Measurements from ENCODE around the gene SH3RF1. TPM values are rescaled to one million over a fixed set of nuclear protein-coding genes. Genes with fewer than 3 reads are reported as not detected.

The SH3RF1 gene
- total RNA-seq, 1 experiment from 2014 or later = 16.6 TPM

DNA sequence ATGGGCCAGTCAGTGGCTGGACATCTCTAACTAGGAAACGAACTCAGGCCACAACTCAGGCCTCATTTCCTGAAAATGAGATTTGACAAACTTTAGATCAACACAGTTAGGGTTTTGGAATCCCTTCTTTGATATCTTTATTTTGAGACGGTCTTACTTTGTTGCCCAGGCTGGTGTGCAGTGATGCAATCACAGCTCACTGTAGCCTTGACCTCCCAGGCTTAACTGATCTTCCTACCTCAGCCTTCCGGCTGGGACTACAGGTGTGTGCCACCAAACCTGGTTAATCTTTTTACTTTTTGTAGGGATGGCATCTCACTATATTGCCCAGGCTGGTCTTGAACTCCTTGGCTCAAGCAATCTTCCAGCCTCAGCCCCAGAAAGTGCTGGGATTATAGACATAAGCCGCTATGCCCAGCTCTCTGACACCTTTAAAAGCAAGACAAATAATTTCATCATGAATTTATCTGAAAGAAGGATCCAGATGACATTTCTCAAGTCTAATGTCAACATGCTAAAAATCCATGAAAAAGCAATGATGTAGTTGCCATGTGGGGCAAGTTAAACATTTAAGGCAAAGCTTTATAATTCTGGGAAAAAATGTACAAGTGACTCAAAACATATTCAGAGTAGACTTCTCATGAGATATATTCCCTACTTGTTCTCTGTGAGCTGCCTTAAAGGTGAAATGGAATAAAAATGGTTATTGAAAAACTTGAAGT is 171.6 kb downstream of the SH3RF1 start:
- no peak for ATAC-seq
- POLR2A ChIA-PET = interaction anchor here (1.2 kb wide), 1 partner anchor 14 kb away, joined by 4 read pairs; no protein-coding TSS in a partner anchor
- Mint-ChIP-seq H3K4me3 (no peak overlapping the region), H3K9me3 (no peaks in the 10 kb centered on the region), H3K27ac (no peak overlapping the region), H3K36me3 (peaks cover 12% of the 10 kb centered on the region), H3K27me3 (ENCODE audit: low read depth) (no peaks in the 10 kb centered on the region), H3K4me1 (peaks cover 23% of the 10 kb centered on the region)
- no peak for DNase-seq (ENCODE audit: low spot score)
- CTCF ChIA-PET = no interaction called here
- TF ChIP-seq HMGA2 (CRISPR knock-in tag; IDR thresholded peaks at IDR 0.05) (no peak), ELF4 (CRISPR knock-in tag; IDR thresholded peaks at IDR 0.05; ENCODE audit: low read depth) (no peak), ESRRA (CRISPR knock-in tag; IDR thresholded peaks at IDR 0.05; ENCODE audit: borderline replicate concordance) (no peak), TEAD4 (CRISPR knock-in tag; IDR thresholded peaks at IDR 0.05) (no peak)
- TF ChIP-seq, protein P1, sequence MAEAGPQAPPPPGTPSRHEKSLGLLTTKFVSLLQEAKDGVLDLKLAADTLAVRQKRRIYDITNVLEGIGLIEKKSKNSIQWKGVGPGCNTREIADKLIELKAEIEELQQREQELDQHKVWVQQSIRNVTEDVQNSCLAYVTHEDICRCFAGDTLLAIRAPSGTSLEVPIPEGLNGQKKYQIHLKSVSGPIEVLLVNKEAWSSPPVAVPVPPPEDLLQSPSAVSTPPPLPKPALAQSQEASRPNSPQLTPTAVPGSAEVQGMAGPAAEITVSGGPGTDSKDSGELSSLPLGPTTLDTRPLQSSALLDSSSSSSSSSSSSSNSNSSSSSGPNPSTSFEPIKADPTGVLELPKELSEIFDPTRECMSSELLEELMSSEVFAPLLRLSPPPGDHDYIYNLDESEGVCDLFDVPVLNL (CRISPR knock-in tag; IDR thresholded peaks at IDR 0.05; ENCODE audit: borderline replicate concordance, low read depth) = no peak

GRCh38 chr4:169098532-169098931 is 172.2 kb downstream of the SH3RF1 start:
- Mint-ChIP-seq H3K4me3 (no peak overlapping the region), H3K27me3 (ENCODE audit: low read depth) (no peaks in the 10 kb centered on the region), H3K36me3 (peaks cover 12% of the 10 kb centered on the region), H3K9me3 (no peaks in the 10 kb centered on the region), H3K4me1 (peaks cover 17% of the 10 kb centered on the region), H3K27ac (no peak overlapping the region)
- TF ChIP-seq, protein P2, sequence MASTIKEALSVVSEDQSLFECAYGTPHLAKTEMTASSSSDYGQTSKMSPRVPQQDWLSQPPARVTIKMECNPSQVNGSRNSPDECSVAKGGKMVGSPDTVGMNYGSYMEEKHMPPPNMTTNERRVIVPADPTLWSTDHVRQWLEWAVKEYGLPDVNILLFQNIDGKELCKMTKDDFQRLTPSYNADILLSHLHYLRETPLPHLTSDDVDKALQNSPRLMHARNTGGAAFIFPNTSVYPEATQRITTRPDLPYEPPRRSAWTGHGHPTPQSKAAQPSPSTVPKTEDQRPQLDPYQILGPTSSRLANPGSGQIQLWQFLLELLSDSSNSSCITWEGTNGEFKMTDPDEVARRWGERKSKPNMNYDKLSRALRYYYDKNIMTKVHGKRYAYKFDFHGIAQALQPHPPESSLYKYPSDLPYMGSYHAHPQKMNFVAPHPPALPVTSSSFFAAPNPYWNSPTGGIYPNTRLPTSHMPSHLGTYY (CRISPR knock-in tag; IDR thresholded peaks at IDR 0.05) = no peak
- TF ChIP-seq, protein P3, sequence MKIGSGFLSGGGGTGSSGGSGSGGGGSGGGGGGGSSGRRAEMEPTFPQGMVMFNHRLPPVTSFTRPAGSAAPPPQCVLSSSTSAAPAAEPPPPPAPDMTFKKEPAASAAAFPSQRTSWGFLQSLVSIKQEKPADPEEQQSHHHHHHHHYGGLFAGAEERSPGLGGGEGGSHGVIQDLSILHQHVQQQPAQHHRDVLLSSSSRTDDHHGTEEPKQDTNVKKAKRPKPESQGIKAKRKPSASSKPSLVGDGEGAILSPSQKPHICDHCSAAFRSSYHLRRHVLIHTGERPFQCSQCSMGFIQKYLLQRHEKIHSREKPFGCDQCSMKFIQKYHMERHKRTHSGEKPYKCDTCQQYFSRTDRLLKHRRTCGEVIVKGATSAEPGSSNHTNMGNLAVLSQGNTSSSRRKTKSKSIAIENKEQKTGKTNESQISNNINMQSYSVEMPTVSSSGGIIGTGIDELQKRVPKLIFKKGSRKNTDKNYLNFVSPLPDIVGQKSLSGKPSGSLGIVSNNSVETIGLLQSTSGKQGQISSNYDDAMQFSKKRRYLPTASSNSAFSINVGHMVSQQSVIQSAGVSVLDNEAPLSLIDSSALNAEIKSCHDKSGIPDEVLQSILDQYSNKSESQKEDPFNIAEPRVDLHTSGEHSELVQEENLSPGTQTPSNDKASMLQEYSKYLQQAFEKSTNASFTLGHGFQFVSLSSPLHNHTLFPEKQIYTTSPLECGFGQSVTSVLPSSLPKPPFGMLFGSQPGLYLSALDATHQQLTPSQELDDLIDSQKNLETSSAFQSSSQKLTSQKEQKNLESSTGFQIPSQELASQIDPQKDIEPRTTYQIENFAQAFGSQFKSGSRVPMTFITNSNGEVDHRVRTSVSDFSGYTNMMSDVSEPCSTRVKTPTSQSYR (CRISPR knock-in tag; IDR thresholded peaks at IDR 0.05) = no peak
- TF ChIP-seq USF2 (CRISPR knock-in tag; IDR thresholded peaks at IDR 0.05) (no peak), ATF2 (CRISPR knock-in tag; IDR thresholded peaks at IDR 0.05; ENCODE audit: borderline replicate concordance, low read depth) (no peak), NFE2L1 (CRISPR knock-in tag; IDR thresholded peaks at IDR 0.05) (no peak)
- CTCF ChIA-PET = no interaction called here
- ATAC-seq (no peak), DNase-seq (ENCODE audit: low spot score) (no peak)
- POLR2A ChIA-PET = interaction anchor here (1.2 kb wide), 1 partner anchor 14 kb away, joined by 4 read pairs; no protein-coding TSS in a partner anchor

DNA sequence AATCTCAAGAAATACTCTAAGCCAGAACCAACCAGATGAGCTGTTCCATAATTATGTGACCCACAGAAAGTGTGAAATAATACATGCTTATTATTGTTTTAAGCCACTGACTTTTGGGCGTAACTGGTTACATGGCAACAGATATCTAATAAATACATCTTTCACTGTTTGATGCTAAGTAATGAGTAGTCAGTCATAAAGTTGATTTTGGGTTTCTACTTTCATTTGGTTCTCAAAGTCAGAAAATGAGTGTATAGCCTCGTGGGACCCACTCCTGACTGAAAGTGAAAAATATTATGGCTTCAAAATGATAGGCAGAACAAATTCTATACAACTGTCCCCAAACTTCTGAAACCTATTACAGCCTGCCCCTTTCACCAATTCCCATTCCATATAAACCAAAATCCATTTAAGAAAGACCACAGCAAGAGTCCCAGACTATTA is 172.7 kb downstream of the SH3RF1 start:
- Mint-ChIP-seq H3K4me3 (no peak overlapping the region), H3K27ac (no peak overlapping the region), H3K27me3 (ENCODE audit: low read depth) (no peaks in the 10 kb centered on the region), H3K4me1 (peaks cover 14% of the 10 kb centered on the region), H3K36me3 (peaks cover 12% of the 10 kb centered on the region), H3K9me3 (no peaks in the 10 kb centered on the region)
- ATAC-seq (no peak), DNase-seq (ENCODE audit: low spot score) (no peak)
- CTCF ChIA-PET = no interaction called here
- POLR2A ChIA-PET = no interaction called here
- TF ChIP-seq, protein P4, sequence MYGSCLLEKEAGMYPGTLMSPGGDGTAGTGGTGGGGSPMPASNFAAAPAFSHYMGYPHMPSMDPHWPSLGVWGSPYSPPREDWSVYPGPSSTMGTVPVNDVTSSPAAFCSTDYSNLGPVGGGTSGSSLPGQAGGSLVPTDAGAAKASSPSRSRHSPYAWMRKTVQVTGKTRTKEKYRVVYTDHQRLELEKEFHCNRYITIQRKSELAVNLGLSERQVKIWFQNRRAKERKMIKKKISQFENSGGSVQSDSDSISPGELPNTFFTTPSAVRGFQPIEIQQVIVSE (CRISPR knock-in tag; IDR thresholded peaks at IDR 0.05; ENCODE audit: borderline replicate concordance) = no peak
- no peak for TF ChIP-seq TP53 (CRISPR knock-in tag; IDR thresholded peaks at IDR 0.05)
- TF ChIP-seq, protein P5, sequence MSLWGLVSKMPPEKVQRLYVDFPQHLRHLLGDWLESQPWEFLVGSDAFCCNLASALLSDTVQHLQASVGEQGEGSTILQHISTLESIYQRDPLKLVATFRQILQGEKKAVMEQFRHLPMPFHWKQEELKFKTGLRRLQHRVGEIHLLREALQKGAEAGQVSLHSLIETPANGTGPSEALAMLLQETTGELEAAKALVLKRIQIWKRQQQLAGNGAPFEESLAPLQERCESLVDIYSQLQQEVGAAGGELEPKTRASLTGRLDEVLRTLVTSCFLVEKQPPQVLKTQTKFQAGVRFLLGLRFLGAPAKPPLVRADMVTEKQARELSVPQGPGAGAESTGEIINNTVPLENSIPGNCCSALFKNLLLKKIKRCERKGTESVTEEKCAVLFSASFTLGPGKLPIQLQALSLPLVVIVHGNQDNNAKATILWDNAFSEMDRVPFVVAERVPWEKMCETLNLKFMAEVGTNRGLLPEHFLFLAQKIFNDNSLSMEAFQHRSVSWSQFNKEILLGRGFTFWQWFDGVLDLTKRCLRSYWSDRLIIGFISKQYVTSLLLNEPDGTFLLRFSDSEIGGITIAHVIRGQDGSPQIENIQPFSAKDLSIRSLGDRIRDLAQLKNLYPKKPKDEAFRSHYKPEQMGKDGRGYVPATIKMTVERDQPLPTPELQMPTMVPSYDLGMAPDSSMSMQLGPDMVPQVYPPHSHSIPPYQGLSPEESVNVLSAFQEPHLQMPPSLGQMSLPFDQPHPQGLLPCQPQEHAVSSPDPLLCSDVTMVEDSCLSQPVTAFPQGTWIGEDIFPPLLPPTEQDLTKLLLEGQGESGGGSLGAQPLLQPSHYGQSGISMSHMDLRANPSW (CRISPR knock-in tag; conservative IDR thresholded peaks at IDR 0.05; ENCODE audit: low read depth) = no peak
- TF ChIP-seq ZNF396 (CRISPR knock-in tag; IDR thresholded peaks at IDR 0.05; ENCODE audit: borderline replicate concordance) = no peak
- no peak for TF ChIP-seq NFYB (CRISPR knock-in tag; conservative IDR thresholded peaks at IDR 0.05; ENCODE audit: low read depth)
- TF ChIP-seq RELA (CRISPR knock-in tag; IDR thresholded peaks at IDR 0.05; ENCODE audit: borderline replicate concordance) = no peak
